ENCODE measurements around the gene ARTN. TPM values are rescaled to one million over a fixed set of nuclear protein-coding genes. Genes with fewer than 3 reads are reported as not detected.

Gene ARTN
- polyA plus RNA-seq, 3 donors: 0.15 TPM; not detected in 2

- Mint-ChIP-seq H3K4me3 (no peak overlapping the region), H3K27me3 (ENCODE audit: low read depth in 3 of 3) (peaks cover 0 to 1% (median 0%) of the 10 kb centered on the region in 3 donors), H3K4me1 (peaks cover 9% of the 10 kb centered on the region), H3K36me3 (peaks cover 28 to 38% of the 10 kb centered on the region in 2 donors), H3K27ac (no peak overlapping the region), H3K9me3 (peaks cover 0 to 2% (median 0%) of the 10 kb centered on the region in 7 donors)
- DNase-seq: no peak
- H4K20me1 ChIP-seq (ENCODE audit: insufficient read depth, low read length): no peaks in the 10 kb centered on the region
- no peak overlapping the region for H3K4me2 ChIP-seq (replicated peaks; ENCODE audit: extremely low read depth, low read length, poor library complexity, severe bottlenecking)
- no peak overlapping the region for H3K9ac ChIP-seq (ENCODE audit: insufficient read depth, low read length, poor library complexity, severe bottlenecking)
- H3K79me2 ChIP-seq (ENCODE audit: insufficient read depth, low read length): peaks cover 4% of the 10 kb centered on the region
- H3K27me3 ChIP-seq (ENCODE audit: control insufficient read depth in 2 of 2, insufficient read depth in 2 of 2, low read length in 2 of 2): no peaks in the 10 kb centered on the region
- H3K27ac ChIP-seq (ENCODE audit: low read depth in 1 of 2, low read length in 2 of 2): no peak overlapping the region
- intact Hi-C loops (cut with micrococcal nuclease): no loop called here
- peaks cover 23 to 61% of the 10 kb centered on the region in 2 donors for H3K36me3 ChIP-seq (replicated peaks in 1 of 2; ENCODE audit: control insufficient read depth in 1 of 2, insufficient read depth in 2 of 2, low read length in 2 of 2)
- 98% methylated on average over 3 of the region's 3 CpGs for WGBS (ENCODE audit: insufficient coverage)
- H2AFZ ChIP-seq (ENCODE audit: insufficient read depth, low read depth, low read length, poor library complexity, severe bottlenecking): no peak overlapping the region
- H3K4me1 ChIP-seq (ENCODE audit: control insufficient read depth in 1 of 2, insufficient read depth in 2 of 2, low read length in 2 of 2): peaks cover 26 to 31% of the 10 kb centered on the region in 2 donors
- TF ChIP-seq CTCF (IDR thresholded peaks at IDR 0.05): no peak
- H3K4me3 ChIP-seq (replicated peaks in 1 of 3; ENCODE audit: low read depth in 2 of 3, low read length in 3 of 3): no peak overlapping the region
- no peaks in the 10 kb centered on the region for H3K9me3 ChIP-seq (replicated peaks in 1 of 2; ENCODE audit: control insufficient read depth in 1 of 2, insufficient read depth in 1 of 2, low read length in 2 of 2)
These were observed 31.7 kb downstream of the ARTN start for GRCh38 chr1:43965316-43965715.

- Histone ChIP-seq H3K4me3 (replicated peaks in 1 of 3; ENCODE audit: low read depth in 2 of 3, low read length in 3 of 3) (no peak overlapping the region), H3K36me3 (replicated peaks in 1 of 2; ENCODE audit: control insufficient read depth in 1 of 2, insufficient read depth in 2 of 2, low read length in 2 of 2) (peaks cover 6 to 42% of the 10 kb centered on the region in 2 donors), H3K27ac (ENCODE audit: low read depth in 1 of 2, low read length in 2 of 2) (no peak overlapping the region), H3K4me2 (replicated peaks; ENCODE audit: extremely low read depth, low read length, poor library complexity, severe bottlenecking) (no peak overlapping the region), H2AFZ (ENCODE audit: insufficient read depth, low read depth, low read length, poor library complexity, severe bottlenecking) (no peak overlapping the region), H3K27me3 (ENCODE audit: control insufficient read depth in 2 of 2, insufficient read depth in 2 of 2, low read length in 2 of 2) (no peaks in the 10 kb centered on the region), H4K20me1 (ENCODE audit: insufficient read depth, low read length) (no peaks in the 10 kb centered on the region), H3K4me1 (ENCODE audit: control insufficient read depth in 1 of 2, insufficient read depth in 2 of 2, low read length in 2 of 2) (peaks cover 24 to 31% of the 10 kb centered on the region in 2 donors), H3K9ac (ENCODE audit: insufficient read depth, low read length, poor library complexity, severe bottlenecking) (no peak overlapping the region), H3K79me2 (ENCODE audit: insufficient read depth, low read length) (peaks cover 13% of the 10 kb centered on the region), H3K9me3 (replicated peaks in 1 of 2; ENCODE audit: control insufficient read depth in 1 of 2, insufficient read depth in 1 of 2, low read length in 2 of 2) (no peaks in the 10 kb centered on the region)
- DNase-seq: no peak
- intact Hi-C loops (cut with micrococcal nuclease): no loop called here
- no peak overlapping the region for H3K27ac Mint-ChIP-seq
- H3K27me3 Mint-ChIP-seq (ENCODE audit: low read depth in 3 of 3): peaks cover 0 to 1% (median 0%) of the 10 kb centered on the region in 3 donors
- H3K4me3 Mint-ChIP-seq: no peak overlapping the region
- WGBS (ENCODE audit: insufficient coverage): 91% methylated on average over 2 of the region's 6 CpGs
- H3K36me3 Mint-ChIP-seq: peaks cover 26 to 29% of the 10 kb centered on the region in 2 donors
- TF ChIP-seq CTCF (IDR thresholded peaks at IDR 0.05): no peak
- H3K4me1 Mint-ChIP-seq: peaks cover 16% of the 10 kb centered on the region
- no peaks in the 10 kb centered on the region for H3K9me3 Mint-ChIP-seq
These were observed 34.8 kb downstream of the ARTN start for GRCh38 chr1:43968348-43968948.

Measured in CD14-positive monocyte (primary cell).